CMK (cell line): ENCODE measurements around the gene OR6S1.
A peak's percentile ranks its signal among the peaks of the same experiment; 100 is the strongest.
"Not testable (repeated sequence)": the region's sequence is repeated elsewhere in the genome, so short reads cannot be mapped to it uniquely, and the experiment has no call there.

Source experiments
- DNase-seq: peaks from one replicate; pipeline ENCODE4 v3.0.0-alpha.2; 2010; ENCODE audit warnings: low read depth

The OR6S1 gene

DNA sequence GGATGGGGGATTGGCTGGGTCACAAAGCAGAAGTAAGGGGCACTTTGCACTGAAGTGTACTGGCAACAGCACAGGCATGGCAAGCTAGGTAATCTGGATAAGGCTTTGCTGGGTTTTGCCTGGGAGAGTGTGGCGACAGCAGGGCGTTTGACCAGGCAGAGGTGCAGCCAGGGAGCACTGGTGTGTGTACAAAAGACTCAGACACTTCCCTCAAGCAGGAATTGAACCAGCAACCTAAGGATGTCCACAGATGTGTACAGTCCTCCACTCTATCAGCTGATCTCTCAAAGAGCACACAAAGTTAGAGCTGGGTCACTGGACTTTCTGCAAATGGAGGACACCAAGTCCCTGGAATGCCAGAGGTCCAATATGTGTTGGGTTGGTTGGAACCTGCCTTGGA lies 27.5 kb upstream of the OR6S1 start:
- no peak for DNase-seq

DNA sequence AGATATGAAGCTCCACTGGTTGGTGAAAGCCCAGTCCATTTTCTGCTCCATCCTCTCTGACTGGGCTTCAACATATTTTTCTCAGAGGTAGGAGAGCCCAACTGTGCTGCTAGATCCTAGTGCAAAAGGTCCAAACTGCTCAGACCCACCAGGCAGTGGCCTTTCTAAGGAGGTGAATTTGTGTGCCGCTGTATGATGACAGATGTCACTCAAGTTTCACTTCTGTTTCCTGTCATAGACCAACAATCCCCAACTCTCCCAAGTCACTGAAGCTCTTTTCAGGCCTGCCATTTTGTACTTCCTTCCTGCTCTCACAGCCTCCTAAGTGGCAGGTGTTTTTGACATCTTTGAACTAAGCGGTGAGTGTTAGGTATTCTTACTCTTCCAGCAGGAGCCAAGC lies 26.5 kb upstream of the OR6S1 start:
- no peak for DNase-seq

DNA sequence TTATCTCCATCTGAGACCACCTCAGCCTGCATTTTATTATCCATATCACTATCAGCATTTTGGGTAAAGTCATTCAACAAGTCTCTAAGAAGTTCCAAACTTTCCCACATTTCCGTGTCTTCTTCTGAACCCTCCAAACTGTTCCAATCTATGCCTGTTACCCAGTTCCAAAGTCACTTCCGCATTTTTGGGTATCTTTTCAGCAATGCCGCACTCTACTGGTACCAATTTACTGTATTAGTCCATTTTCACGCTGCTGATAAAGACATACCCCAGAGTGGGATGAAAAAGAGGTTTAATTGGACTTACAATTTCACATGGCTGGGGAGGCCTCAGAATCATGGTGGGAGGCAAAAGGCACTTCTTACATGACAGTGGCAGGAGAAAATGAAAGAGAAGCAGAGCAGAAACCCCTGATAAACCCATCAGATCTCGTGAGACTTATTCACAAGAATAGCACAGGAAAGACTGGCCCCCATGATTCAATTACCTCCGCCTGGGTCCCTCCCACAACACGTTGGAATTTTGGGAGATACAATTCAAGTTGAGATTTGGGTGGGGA lies 25.0 kb upstream of the OR6S1 start:
- not testable (repeated sequence) for DNase-seq

DNA sequence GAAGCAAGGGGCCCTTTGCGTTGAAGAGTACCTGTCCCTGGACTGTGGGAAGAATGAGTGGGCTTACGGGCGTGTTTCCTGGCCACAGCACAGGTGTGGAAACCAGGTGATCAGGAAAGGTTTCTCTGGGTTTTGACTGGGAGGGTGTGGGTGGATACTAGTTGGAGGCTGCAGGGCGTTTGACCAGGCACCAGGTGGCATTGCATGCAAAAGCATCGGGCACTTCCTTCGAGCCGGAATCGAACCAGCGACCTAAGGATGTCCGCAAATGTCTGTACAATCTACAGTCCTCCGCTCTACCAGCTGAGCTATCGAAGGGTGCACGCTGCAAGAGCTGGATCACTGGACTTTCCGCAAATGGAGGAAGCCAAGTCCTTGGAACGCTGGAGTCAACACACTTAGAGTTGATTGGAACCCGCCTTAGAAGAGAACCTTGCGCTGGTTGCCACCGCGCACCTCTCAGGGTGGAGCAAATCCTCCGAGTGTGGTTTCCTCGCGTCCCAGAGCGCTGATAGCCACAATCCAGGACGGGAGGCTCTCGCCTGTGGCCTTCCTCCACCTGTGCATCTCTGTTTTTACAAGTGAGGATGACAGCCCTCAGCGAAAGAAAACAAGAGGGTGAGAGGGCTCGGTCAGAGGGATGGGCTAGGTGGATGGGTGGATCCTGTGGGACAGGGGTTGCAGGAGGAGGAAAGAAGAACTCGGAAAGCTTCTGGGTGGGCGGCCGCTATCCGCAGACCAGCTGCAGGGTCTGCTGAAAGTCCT lies 21.7 kb upstream of the OR6S1 start:
- peak; percentile 68 for DNase-seq

DNA sequence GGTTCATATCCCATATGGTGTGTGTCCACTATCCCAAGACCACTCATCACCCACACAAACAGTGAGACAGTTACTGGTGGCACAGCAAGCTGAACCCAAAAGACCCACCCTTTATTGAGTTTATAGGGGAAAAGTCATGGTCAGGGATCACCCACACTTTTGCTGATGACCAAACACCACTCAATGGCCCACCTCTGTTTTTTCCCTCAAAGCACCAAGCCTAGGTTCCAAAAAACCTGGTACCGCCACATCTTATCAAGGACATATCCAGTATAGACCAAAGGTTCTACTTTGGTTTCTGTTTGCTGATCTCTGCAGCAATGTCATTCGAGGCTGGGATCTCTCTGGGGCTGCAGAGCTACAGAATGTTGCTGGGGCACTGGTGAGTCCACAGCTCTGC lies 19.7 kb upstream of the OR6S1 start:
- DNase-seq, result no peak

DNA sequence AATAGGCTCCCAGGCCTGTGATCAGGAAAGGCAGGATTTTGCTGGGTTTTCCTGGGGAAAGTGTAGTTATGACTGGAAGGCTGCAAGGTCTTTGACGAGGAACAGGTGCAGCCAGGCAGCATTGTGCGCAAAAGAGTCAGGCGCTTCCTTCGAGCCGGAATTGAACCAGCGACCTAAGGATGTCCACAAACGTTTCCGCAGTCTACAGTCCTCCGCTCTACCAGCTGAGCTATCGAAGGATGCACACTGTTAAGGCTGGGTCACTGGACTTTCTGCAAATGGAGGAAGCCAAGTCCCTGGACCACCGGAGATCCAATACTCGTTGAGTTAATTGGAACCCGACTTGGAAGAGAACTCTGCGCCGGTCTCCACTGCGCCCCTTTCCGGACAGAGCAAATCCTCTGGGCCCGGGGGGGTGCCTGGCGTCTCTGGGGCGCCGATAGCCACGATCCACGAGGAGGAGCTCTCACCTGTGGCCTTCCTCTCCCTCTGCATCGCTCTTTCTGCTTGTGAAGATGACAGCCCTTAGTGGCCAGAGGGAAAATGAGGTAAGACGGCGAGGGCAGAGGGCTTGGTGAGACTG lies 18.4 kb upstream of the OR6S1 start:
- DNase-seq, result no peak

DNA sequence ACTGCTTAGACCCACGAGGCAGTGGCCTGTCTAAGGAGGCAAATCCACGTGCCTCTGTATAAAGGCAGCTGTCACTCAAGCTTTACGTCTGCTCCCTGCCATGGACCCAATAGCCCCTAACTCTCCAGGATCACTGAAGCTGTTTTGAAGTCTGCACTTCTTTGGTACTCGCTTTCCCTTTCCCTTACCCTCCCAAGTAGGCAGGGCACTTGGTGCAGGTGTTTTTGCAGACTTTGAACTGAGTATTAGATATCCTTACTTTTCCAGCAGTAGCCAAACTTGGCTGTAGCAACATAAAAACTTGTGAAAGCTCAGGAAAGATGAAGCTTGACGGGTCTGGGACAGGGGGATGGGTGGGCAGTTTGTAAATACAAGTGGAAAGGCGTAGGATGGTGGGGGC lies 17.8 kb upstream of the OR6S1 start:
- DNase-seq, result no peak

DNA sequence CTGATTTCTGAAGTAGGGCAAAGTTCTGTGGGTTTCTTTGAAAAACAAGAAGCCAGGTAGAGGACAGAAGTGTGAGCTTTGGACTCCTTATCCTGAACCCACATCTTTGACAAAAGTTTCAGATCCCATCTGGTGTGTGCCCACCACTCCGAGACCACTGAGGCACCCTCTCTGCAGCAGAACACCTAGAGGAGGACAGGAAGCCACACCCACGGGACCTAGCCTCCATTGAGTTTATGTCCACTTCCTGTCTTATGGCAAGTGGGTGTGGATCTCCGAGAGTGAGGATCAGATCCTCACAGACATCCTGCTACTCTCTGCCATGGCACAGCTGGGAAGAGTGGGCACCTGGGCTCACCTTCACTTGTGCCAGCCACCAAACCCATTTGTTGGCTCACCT lies 16.8 kb upstream of the OR6S1 start:
- DNase-seq, result no peak

DNA sequence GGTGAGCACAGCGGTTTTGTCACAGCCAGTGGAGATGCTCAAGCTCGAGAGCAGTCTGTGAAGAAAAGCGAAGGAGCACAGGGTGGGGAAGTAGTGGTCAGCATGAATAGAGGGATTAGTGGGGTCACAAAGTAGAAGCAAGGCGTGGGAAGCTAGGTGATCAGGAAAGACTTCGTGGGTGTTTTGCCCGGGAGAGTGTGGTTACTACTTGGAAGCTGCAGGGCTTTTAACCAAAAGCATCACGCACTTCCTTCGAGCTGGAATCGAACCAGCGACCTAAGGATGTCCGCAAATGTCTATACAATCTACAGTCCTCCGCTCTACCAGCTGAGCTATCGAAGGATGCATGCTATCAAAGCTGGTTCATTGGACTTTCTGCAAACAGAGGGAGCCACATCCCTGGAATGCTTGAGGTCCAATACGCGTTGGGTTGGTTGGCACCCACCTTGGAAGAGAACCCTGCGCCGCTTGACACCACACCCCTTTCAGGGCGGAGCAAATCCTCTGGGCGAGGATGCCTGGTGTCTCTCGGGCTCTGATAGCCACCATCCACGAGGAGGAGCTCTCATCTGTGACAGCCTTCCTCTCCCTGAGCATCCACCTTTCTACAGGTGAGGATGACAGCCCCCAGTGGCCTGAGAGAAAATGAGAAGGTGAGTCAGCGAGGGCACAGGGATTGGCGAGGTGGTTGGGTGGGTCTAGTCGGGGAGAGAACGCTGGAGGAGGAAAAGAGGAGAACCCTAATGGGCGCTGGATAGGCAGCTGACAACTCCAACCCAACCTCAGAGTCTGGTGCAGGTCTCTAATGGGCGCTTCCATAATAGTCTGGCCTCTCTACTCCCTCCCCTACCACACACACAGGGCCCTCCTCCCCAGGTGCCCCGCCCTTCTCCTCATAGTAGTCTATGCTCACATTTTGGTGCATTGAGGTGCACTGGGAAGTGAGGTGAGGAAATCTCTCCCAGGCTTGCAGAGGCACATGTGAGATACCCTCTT lies 16.0 kb upstream of the OR6S1 start:
- DNase-seq, result no peak

DNA sequence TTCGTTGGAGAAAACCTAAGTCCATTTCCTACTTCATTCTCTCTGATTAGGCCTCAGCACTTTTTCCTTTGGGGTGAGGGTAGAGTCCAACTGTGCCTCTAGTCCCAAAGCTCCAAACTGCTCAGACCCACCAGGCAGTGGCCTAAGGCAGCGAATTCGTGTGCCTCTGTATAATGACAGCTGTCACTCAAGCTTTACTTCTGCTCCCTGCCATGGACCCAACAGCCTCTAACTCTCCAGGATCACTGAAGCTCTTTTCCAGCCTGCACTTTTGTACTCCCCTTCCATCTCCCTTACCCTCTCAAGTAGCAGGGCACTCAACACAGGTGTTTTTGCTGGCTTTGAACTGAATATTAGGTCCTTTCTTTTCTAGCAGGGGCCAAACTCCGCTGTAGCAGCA lies 14.8 kb upstream of the OR6S1 start:
- DNase-seq, result no peak

DNA sequence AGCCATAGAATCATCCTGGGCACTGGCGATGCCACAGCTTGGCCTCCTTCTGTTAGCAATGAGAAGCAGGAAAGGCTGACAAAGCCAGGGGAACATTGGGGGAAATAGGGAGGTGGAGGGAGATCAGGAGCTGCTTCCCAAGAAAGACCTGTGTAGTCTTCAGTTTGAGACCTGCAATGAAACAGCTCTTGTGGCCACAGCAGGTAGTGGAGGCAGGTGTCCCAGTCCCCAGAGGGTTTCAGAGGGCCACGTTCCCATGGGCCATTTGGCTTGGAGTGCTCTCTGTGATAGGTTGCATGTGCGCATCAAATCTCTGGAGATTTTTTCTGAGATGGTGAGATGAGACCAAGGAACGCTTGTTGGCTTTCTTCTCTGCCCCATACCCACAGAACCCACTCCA lies 14.4 kb upstream of the OR6S1 start:
- DNase-seq, result no peak

DNA sequence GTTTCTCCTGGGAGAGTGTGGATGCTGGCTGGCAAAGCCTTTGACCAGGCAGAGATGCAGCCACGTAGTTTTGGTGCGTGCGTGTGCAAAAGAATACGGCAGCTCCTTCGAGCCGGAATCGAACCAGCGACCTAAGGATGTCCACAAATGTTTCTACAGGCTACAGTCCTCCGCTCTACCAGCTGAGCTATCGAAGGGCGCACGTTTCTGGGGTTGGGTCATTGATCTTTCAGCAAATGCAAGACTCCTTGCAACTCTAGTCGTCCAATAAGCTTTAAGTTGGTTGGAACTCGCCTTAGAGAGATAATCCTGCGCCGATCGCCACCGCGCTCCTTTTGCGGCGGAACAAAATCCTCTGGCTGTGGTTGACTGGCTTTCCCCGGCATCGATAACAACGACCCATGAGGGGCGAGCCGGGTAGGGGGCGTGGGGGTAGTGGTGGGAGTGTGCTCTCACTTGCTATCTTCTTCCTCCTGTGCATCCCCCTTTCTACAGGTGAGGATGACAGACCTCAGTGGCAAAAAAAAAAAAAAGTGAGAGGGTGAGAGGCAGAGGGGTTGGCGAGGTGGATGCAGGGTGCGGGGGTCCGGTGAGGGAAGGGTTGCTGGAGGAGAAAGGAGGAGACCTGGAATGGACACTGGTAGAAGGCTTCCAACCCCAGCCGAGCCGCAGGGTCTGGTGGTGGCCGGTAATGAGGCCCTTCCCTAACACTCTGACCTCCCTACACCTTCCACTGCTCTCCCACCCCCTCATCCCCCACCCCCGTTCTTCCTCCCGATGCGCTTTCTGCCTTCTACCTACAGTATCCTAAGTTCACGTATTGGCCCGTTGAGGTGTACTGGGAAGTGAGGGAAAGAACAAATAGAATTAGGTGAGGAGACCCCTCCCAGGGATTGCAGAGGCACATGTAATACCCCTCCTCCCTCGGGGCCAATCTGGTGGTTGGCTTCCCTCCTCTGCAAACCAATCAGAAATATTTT lies 11.8 kb upstream of the OR6S1 start:
- DNase-seq, result no peak

DNA sequence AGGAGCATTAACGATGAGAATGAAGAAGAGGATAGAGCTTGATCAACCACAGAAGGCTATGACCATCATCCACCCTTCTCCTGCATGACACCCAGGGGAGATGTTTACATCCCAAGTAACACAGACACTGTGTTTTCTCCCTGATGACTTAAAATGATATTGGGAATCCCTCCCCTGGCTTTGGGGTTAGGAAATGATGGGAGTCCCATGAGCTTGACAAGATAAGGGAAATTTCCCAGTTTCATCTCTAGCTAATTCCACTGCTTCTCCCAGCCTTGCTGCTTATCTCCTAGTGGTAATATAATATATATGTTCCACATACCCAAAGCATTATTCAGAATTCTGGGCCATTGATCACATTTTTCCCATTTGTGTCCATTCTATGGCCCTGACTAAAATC lies 4.0 kb upstream of the OR6S1 start:
- no peak for DNase-seq

DNA sequence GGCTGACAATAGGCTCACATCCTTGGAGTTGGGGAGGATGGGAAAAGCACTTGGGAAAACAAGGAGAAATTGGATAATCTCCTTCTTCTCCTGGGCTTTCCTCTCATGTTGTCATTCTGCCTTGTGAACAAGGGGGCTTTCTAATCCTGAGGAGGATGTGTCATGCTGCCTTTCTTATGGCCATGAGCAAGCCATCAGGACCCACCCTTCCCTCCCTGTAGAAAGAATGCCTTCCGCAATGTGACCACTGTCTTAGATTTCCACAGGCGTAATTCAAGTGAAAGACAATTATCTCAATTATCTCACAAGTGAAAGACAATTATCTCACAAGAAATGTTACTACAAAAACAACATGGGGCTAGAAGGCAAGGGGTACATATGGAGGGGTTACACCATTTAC lies 3.0 kb upstream of the OR6S1 start:
- no peak for DNase-seq

DNA sequence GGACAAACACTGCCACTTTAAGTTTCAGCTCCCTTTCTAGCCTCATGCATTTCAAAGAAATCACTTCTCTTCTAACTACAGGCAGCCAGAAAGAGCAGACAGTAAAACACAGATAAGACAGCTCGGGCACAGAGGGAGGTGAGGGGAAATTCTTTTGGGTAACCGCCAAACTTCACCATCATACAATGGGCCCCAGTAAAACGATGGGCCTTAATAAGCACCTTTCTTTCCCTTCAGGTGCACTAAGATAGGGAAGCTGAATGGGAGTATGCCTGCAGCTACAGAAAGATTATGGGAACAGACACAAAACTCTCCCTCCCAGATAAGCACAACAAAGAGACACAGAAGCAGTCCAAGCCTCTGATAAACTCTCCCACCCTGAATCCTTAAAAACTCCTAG lies 1.3 kb upstream of the OR6S1 start:
- DNase-seq, result not testable (repeated sequence)

DNA sequence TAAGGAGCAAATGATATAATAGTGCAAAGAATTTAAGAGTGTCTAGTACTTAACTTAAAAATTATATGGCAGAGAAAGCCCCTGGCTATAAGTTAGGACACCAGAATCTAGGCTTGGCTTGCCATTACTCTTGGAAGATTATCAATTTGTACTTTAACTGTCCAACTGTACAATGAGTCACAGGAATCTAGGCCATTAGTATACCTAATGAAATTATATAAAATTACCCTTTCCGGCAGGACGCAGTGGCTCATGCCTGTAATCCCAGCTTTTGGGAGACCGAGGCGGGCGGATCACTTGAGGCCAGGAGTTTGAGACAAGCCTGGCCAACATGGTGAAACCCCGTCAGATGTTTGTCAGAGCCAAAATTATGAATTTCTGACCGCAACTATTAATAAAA lies 691 bp upstream of the OR6S1 start:
- no peak for DNase-seq

DNA sequence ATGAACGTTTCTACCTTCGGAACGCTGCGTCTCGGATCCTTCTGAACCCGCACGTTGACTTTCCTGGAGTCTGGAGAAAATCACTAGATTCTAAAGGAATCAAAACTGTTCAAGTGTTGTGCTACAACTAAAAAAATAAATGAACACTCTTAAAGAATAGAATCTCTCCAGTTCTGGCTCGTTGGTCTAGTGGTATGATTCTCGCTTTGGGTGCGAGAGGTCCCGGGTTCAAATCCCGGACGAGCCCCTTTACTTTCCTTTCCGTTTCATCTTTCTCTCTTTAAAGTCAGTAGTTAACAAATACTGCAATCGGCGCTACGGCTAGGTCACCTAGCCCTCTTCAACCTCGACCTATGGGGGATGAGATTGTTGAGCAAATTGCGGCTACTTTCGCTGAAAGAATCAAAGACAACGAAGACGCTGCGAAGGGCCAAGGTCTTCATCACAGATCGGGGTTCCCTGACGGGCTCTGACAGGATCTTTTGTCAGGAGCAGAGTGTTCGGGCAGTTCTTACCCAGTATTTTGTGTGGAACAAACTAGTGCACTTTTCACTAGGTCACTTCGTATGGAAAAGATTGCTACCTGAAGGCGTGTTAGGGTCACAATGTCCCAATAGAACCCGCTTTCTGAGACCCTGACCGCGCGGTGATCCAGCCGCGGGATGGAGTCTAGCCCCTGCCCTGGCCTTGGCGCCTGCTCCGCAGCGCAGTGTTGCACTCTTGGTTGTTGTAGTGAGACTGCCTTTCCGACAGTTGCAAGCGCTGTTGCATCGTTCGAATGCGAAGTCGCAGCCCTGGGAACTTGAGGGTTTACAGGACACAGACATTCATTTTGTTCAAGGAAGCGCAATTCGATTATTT lies 8.4 kb downstream of the OR6S1 start:
- no peak for DNase-seq

DNA sequence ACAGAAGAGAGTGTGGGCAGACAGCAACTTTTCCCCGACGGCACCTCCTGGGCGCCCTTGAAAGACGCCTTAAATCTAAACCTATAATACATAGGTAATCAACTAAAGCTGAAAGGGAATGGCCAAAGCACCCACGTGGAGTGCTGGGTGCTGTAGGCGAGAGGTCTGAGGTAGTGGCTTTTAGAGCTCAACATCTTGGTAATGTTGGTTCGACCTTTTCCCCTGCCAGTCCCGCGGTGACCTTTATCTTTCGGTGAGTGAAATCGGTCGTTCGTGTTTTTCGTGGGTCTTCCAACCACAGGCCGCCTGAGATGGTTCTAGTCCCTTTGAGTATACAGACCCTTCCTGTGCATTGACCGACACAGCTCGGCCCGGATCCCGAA lies 9.1 kb downstream of the OR6S1 start:
- no peak for DNase-seq

DNA sequence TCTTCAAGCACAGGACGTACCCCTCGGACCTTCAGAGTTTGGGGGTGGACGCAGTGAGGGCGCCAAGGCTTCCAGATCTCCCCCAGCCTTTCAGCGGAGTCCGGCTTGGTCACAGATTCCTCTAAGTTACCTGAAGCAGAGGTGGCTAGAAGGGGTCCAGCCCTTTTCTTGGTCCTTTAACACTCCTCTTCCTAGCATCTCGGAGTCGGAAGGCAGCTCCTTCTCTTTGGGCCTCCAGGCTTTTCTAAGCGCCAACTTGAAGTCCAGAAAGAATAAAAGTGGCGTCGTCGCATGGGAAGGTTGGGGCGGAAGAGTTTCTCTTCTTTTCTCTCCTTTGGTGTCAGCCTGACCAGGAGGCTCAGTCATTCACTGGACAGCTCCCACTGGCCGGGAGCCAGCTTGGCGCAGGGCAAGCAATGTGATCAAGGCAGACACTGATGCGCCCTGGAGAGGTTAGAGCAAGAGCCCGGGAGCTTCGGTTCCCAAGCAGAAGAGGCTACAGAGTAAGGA lies 9.6 kb downstream of the OR6S1 start:
- DNase-seq, result no peak
